OCI-LY1 (cell line): ENCODE results near the gene CD160.

Experiments
- H2AFZ ChIP-seq: fragments of 200-600 bp; sonication (generic), shearing (Covaris generic); 2 replicates; pipeline ENCODE4 v1.6.0; 2014; ENCODE audit warnings: antibody characterized with exemption, mild to moderate bottlenecking, low read length
- H3F3A ChIP-seq: fragments of 200-600 bp; sonication (generic), shearing (Covaris generic); 2 replicates; pipeline ENCODE4 v1.6.0; 2014; ENCODE audit warnings: mild to moderate bottlenecking, antibody characterized with exemption, low read length, moderate library complexity; ENCODE audit not compliant: insufficient read depth
- H3K27ac ChIP-seq: fragments of 200-600 bp; sonication (generic); 2 replicates; pipeline ENCODE4 v1.5.1; 2014; ENCODE audit warnings: low read length, mixed run types, mild to moderate bottlenecking, low read depth; ENCODE audit not compliant: poor library complexity, severe bottlenecking
- H3K27me3 ChIP-seq: fragments of 200-600 bp; sonication (generic); 2 replicates; pipeline ENCODE4 v1.6.0; 2014; ENCODE audit warnings: antibody characterized with exemption, mild to moderate bottlenecking, low read length, moderate library complexity; ENCODE audit not compliant: insufficient read depth
- H3K36me3 ChIP-seq: fragments of 200-600 bp; sonication (generic); 2 replicates; pipeline ENCODE4 v1.6.1; 2014; ENCODE audit warnings: mild to moderate bottlenecking, antibody characterized with exemption, low read length, moderate library complexity, mixed read lengths; ENCODE audit not compliant: insufficient read depth
- H3K4me1 ChIP-seq: fragments of 200-600 bp; sonication (generic); 2 replicates; pipeline ENCODE4 v1.5.1; 2014; ENCODE audit warnings: mild to moderate bottlenecking, low read length, moderate library complexity; ENCODE audit not compliant: insufficient read depth, severe bottlenecking
- H3K4me2 ChIP-seq: fragments of 200-600 bp; sonication (generic), shearing (Covaris generic); 2 replicates; pipeline ENCODE4 v1.6.1; 2014; ENCODE audit warnings: low read length
- H3K4me3 ChIP-seq: fragments of 200-600 bp; sonication (generic); 2 replicates; pipeline ENCODE4 v1.5.1; 2014; ENCODE audit warnings: low read length, low read depth, mild to moderate bottlenecking, mixed read lengths; ENCODE audit not compliant: poor library complexity, severe bottlenecking
- H3K79me2 ChIP-seq: fragments of 200-600 bp; shearing (Covaris generic); 2 replicates; pipeline ENCODE4 v1.6.1; 2016; ENCODE audit warnings: mixed run types, low read length, mixed read lengths; ENCODE audit not compliant: insufficient read depth
- H3K9ac ChIP-seq: fragments of 200-600 bp; sonication (generic), shearing (Covaris generic); 2 replicates; pipeline ENCODE4 v1.6.1; 2014; ENCODE audit warnings: mild to moderate bottlenecking, low read length, mixed read lengths
- H3K9me2 ChIP-seq: fragments of 200-600 bp; sonication (generic), shearing (Covaris generic); 2 replicates; pipeline ENCODE4 v1.6.1; 2014; ENCODE audit warnings: low read depth, mild to moderate bottlenecking, low read length, mixed read lengths
- H3K9me3 ChIP-seq: fragments of 200-600 bp; shearing (Covaris generic); 2 replicates; pipeline ENCODE4 v1.6.1; 2014; ENCODE audit warnings: low read length, mixed read lengths
- H4K20me1 ChIP-seq: fragments of 200-600 bp; sonication (generic), shearing (Covaris generic); 2 replicates; pipeline ENCODE4 v1.6.0; 2016; ENCODE audit warnings: mild to moderate bottlenecking, low read length; ENCODE audit not compliant: insufficient read depth
- EZH2 ChIP-seq: fragments of 200-600 bp; sonication (generic), shearing (Covaris generic); IDR thresholded peaks from 2 replicates; pipeline ENCODE4 v1.8.0; 2017; ENCODE audit warnings: borderline replicate concordance, mixed run types, mild to moderate bottlenecking, antibody characterized with exemption, low read length, moderate library complexity, mixed read lengths
- TF ChIP-seq, protein P1 (sequence below): fragments of 200-600 bp; sonication (generic), shearing (Covaris generic); IDR thresholded peaks from 2 replicates; pipeline ENCODE4 v1.5.1; 2017; ENCODE audit warnings: mild to moderate bottlenecking, antibody characterized with exemption, low read length, moderate library complexity, mixed read lengths

CD160 gene

DNA sequence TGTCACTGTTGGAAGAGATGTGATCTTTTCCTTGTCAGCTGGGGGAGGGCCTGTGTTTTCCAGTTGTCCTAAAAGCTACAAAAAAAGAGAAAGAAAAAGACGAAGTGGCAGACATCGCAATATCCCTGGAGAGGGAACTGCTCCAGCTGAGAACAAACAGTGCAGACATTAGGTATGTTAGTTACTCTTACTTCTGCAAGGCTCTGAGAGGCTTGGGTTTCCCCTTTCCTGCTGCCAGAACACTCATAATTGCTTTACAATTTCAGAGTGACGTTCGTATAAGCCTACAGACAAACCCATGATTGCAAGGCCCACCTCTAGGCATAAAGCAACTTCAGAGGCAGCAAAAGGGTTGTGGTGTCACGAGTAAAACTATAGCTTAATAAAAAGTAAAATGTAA lies 31.1 kb downstream of the CD160 start:
- no peaks in the 10 kb centered on the region for H3K27me3 ChIP-seq
- H3K9ac ChIP-seq, result no peak overlapping the region
- no peaks in the 10 kb centered on the region for H3F3A ChIP-seq
- no peak for TF ChIP-seq EZH2
- TF ChIP-seq, protein P1, sequence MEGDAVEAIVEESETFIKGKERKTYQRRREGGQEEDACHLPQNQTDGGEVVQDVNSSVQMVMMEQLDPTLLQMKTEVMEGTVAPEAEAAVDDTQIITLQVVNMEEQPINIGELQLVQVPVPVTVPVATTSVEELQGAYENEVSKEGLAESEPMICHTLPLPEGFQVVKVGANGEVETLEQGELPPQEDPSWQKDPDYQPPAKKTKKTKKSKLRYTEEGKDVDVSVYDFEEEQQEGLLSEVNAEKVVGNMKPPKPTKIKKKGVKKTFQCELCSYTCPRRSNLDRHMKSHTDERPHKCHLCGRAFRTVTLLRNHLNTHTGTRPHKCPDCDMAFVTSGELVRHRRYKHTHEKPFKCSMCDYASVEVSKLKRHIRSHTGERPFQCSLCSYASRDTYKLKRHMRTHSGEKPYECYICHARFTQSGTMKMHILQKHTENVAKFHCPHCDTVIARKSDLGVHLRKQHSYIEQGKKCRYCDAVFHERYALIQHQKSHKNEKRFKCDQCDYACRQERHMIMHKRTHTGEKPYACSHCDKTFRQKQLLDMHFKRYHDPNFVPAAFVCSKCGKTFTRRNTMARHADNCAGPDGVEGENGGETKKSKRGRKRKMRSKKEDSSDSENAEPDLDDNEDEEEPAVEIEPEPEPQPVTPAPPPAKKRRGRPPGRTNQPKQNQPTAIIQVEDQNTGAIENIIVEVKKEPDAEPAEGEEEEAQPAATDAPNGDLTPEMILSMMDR, result no peak
- peaks cover 58% of the 10 kb centered on the region; the same call in 1 of the 2 replicates for H3K36me3 ChIP-seq
- H3K4me2 ChIP-seq, result no peak overlapping the region
- H2AFZ ChIP-seq, result no peak overlapping the region
- H3K9me3 ChIP-seq, result no peaks in the 10 kb centered on the region
- no peaks in the 10 kb centered on the region for H4K20me1 ChIP-seq
- no peak overlapping the region for H3K4me3 ChIP-seq
- no peaks in the 10 kb centered on the region for H3K79me2 ChIP-seq
- peaks cover 9% of the 10 kb centered on the region for H3K4me1 ChIP-seq
- H3K9me2 ChIP-seq, result no peaks in the 10 kb centered on the region
- no peak overlapping the region for H3K27ac ChIP-seq

DNA sequence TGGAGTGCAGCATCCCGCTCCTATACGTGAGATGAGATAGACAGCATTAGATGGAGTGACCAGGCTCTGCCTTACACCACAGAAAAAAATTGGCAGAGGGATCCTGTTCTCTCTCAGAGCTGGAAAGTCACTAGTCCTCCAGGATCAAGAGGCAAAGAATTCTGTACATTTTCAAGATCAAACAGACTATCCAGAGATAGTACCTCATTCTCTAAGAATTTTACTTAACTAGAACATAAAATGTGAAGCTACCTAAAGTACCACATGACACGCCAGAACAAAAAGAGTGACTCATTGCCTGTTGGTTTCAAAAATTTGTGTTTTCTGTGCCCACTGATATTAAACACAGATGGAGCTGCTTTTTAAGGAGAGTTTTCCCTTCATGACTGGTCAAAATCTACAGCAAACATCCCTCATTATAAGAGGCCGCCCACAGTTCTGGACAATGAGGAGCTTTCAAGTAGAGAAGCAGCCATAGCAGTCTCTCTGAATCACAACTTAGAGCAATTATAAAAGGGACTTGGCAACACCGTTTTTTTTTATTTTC lies 32.3 kb downstream of the CD160 start:
- H3K4me2 ChIP-seq, result no peak overlapping the region
- no peak overlapping the region for H3K4me3 ChIP-seq
- H3K27me3 ChIP-seq, result no peaks in the 10 kb centered on the region
- H2AFZ ChIP-seq, result no peak overlapping the region
- TF ChIP-seq, protein P1, result no peak
- no peak for TF ChIP-seq EZH2
- no peaks in the 10 kb centered on the region for H3K9me3 ChIP-seq
- peaks cover 49% of the 10 kb centered on the region; the same call in 1 of the 2 replicates for H3K36me3 ChIP-seq
- H3F3A ChIP-seq, result no peaks in the 10 kb centered on the region
- H3K4me1 ChIP-seq, result peaks cover 9% of the 10 kb centered on the region
- H4K20me1 ChIP-seq, result no peaks in the 10 kb centered on the region
- no peak overlapping the region for H3K9ac ChIP-seq
- H3K79me2 ChIP-seq, result no peaks in the 10 kb centered on the region
- no peak overlapping the region for H3K27ac ChIP-seq
- H3K9me2 ChIP-seq, result no peaks in the 10 kb centered on the region

- no peak overlapping the region for H3K4me3 ChIP-seq
- H3K4me1 ChIP-seq, result no peaks in the 10 kb centered on the region
- no peaks in the 10 kb centered on the region for H3K27me3 ChIP-seq
- H3K27ac ChIP-seq, result no peak overlapping the region
- H3F3A ChIP-seq, result no peaks in the 10 kb centered on the region
- no peak for TF ChIP-seq EZH2
- TF ChIP-seq, protein P1, result no peak
- H3K9me2 ChIP-seq, result no peaks in the 10 kb centered on the region
- 0 out of 2 replicates have a peak, but pooled peaks cover 8% of the 10 kb centered on the region for H3K9me3 ChIP-seq
- H2AFZ ChIP-seq, result no peak overlapping the region
- H3K9ac ChIP-seq, result no peak overlapping the region
- H3K79me2 ChIP-seq, result no peaks in the 10 kb centered on the region
- H3K4me2 ChIP-seq, result no peak overlapping the region
- H4K20me1 ChIP-seq, result no peaks in the 10 kb centered on the region
- H3K36me3 ChIP-seq, result peaks cover 35% of the 10 kb centered on the region
Measured at GRCh38 chr1:145757420-145757819, 38.1 kb downstream of the CD160 start.
